Neural progenitor cell (in vitro differentiated cells): ENCODE measurements around the gene PCNX4. TPM values are rescaled to one million over a fixed set of nuclear protein-coding genes. Genes with fewer than 3 reads are reported as not detected.
A peak's percentile ranks its signal among the peaks of the same experiment; 100 is the strongest.

Source experiments
- DNase-seq: peaks from one replicate; pipeline ENCODE4 v3.0.0-alpha.2; 2016; ENCODE audit warnings: low spot score
- H2AFZ ChIP-seq: fragments of 200-600 bp; sonication (generic); replicated peaks from 2 replicates; pipeline ENCODE4 v1.6.1; 2016; ENCODE audit warnings: antibody characterized with exemption
- H3F3A ChIP-seq: fragments of 200-600 bp; sonication (generic); 2 replicates; pipeline ENCODE4 v1.6.1; 2016; ENCODE audit warnings: antibody characterized with exemption, low read depth
- H3K27ac ChIP-seq: fragments of 200-600 bp; sonication (generic); 2 replicates; pipeline ENCODE4 v1.5.1; 2016; ENCODE audit warnings: mild to moderate bottlenecking
- H3K27me3 ChIP-seq: fragments of 200-600 bp; sonication (generic); 2 replicates; pipeline ENCODE4 v1.6.1; 2016; ENCODE audit warnings: mild to moderate bottlenecking, moderate library complexity
- H3K36me3 ChIP-seq: fragments of 200-600 bp; sonication (generic); 2 replicates; pipeline ENCODE4 v1.5.1; 2016
- H3K4me1 ChIP-seq: fragments of 200-600 bp; sonication (generic); 2 replicates; pipeline ENCODE4 v1.6.1; 2016; ENCODE audit warnings: mixed run types
- H3K4me2 ChIP-seq: fragments of 200-600 bp; sonication (generic); 2 replicates; pipeline ENCODE4 v1.6.1; 2016
- H3K4me3 ChIP-seq: fragments of 200-600 bp; sonication (generic); 2 replicates; pipeline ENCODE4 v1.5.1; 2016
- H3K79me2 ChIP-seq: fragments of 200-600 bp; sonication (generic); 2 replicates; pipeline ENCODE4 v1.6.1; 2016; ENCODE audit warnings: low read depth
- H3K9ac ChIP-seq: fragments of 200-600 bp; sonication (generic); 2 replicates; pipeline ENCODE4 v1.6.1; 2016
- H3K9me3 ChIP-seq: fragments of 200-600 bp; sonication (generic); 2 replicates; pipeline ENCODE4 v1.5.1; 2016; ENCODE audit warnings: low read depth
- H4K20me1 ChIP-seq: fragments of 200-600 bp; sonication (generic); 2 replicates; pipeline ENCODE4 v1.6.1; 2016; ENCODE audit warnings: low read depth
- H3K27ac Mint-ChIP-seq: 3 replicates; pipeline ENCODE4 v1.8.0; 2021; ENCODE audit warnings: mixed read lengths
- H3K27me3 Mint-ChIP-seq: 2 replicates; pipeline ENCODE4 v1.8.0; 2022; ENCODE audit warnings: low read depth, mild to moderate bottlenecking, inconsistent platforms, moderate library complexity, mixed read lengths; ENCODE audit not compliant: insufficient read depth
- H3K36me3 Mint-ChIP-seq: 3 replicates; pipeline ENCODE4 v1.8.0; 2021; ENCODE audit warnings: mixed read lengths
- H3K4me1 Mint-ChIP-seq: 3 replicates; pipeline ENCODE4 v1.8.0; 2021; ENCODE audit warnings: mixed read lengths
- H3K4me3 Mint-ChIP-seq: 3 replicates; pipeline ENCODE4 v1.8.0; 2021; ENCODE audit warnings: mild to moderate bottlenecking, moderate library complexity, mixed read lengths
- H3K9me3 Mint-ChIP-seq: 3 replicates; pipeline ENCODE4 v1.8.0; 2020; ENCODE audit warnings: mixed read lengths
- CTCF ChIP-seq: fragments of 200-600 bp; sonication (generic); IDR thresholded peaks from 2 replicates; pipeline ENCODE4 v1.5.1; 2017; ENCODE audit warnings: antibody characterized with exemption, mild to moderate bottlenecking
- EZH2 ChIP-seq: fragments of 200-600 bp; sonication (generic); IDR thresholded peaks from 2 replicates; pipeline ENCODE4 v1.6.1; 2017; ENCODE audit warnings: antibody characterized with exemption, mild to moderate bottlenecking, moderate library complexity
- EZH2phosphoT487 ChIP-seq: fragments of 200-600 bp; sonication (generic); IDR thresholded peaks from 2 replicates; pipeline ENCODE4 v1.6.1; 2017; ENCODE audit warnings: antibody characterized with exemption
- total RNA-seq: library from RNA; depleted of rRNA; stranded (reverse); fragments of >200 nt; gene quantifications from 2 replicates; pipeline ENCODE4 v1.2.3, GENCODE V29; 2015; ENCODE audit warnings: low replicate concordance

PCNX4 gene
- total RNA-seq, 1 donor from 2014 or later = 172 TPM

- no peaks in the 10 kb centered on the region for H3K9me3 ChIP-seq
- H3K9ac ChIP-seq = no peak overlapping the region
- peaks cover 3% of the 10 kb centered on the region for H3K4me1 Mint-ChIP-seq
- H3K36me3 Mint-ChIP-seq = no peaks in the 10 kb centered on the region
- H3K4me1 ChIP-seq = no peaks in the 10 kb centered on the region
- H2AFZ ChIP-seq = no peak overlapping the region
- H3K79me2 ChIP-seq = no peaks in the 10 kb centered on the region
- DNase-seq = no peak
- no peak overlapping the region for H3K4me3 Mint-ChIP-seq
- H3K36me3 ChIP-seq = no peaks in the 10 kb centered on the region
- H3K4me2 ChIP-seq = no peak overlapping the region
- no peaks in the 10 kb centered on the region for H3K9me3 Mint-ChIP-seq
- H3K27me3 ChIP-seq = no peaks in the 10 kb centered on the region
- H3K27me3 Mint-ChIP-seq = peaks cover 2% of the 10 kb centered on the region
- H3F3A ChIP-seq = no peaks in the 10 kb centered on the region
- H3K4me3 ChIP-seq = no peak overlapping the region
- H3K27ac Mint-ChIP-seq = no peak overlapping the region
- no peaks in the 10 kb centered on the region for H4K20me1 ChIP-seq
- H3K27ac ChIP-seq = no peak overlapping the region
- no peak for TF ChIP-seq CTCF
- no peak for TF ChIP-seq EZH2
- TF ChIP-seq EZH2phosphoT487 = no peak
These were observed 97.0 kb downstream of the PCNX4 start for GRCh38 chr14:60188696-60189095.

GRCh38 chr14:60189923-60190840 is 98.5 kb downstream of the PCNX4 start:
- TF ChIP-seq EZH2phosphoT487 (no peak), EZH2 (no peak), CTCF (no peak)
- Mint-ChIP-seq H3K27me3 (peaks cover 2% of the 10 kb centered on the region), H3K27ac (no peak overlapping the region), H3K4me1 (no peaks in the 10 kb centered on the region), H3K36me3 (no peaks in the 10 kb centered on the region), H3K4me3 (no peak overlapping the region), H3K9me3 (no peaks in the 10 kb centered on the region)
- H3K27ac ChIP-seq = no peak overlapping the region
- H3K36me3 ChIP-seq = no peaks in the 10 kb centered on the region
- H3F3A ChIP-seq = no peaks in the 10 kb centered on the region
- no peak overlapping the region for H3K4me2 ChIP-seq
- no peaks in the 10 kb centered on the region for H3K4me1 ChIP-seq
- no peaks in the 10 kb centered on the region for H3K27me3 ChIP-seq
- no peaks in the 10 kb centered on the region for H3K79me2 ChIP-seq
- H3K4me3 ChIP-seq = no peak overlapping the region
- no peak overlapping the region for H2AFZ ChIP-seq
- no peak overlapping the region for H3K9ac ChIP-seq
- H4K20me1 ChIP-seq = no peaks in the 10 kb centered on the region
- H3K9me3 ChIP-seq = no peaks in the 10 kb centered on the region
- no peak for DNase-seq

- Histone ChIP-seq H3K36me3 (no peaks in the 10 kb centered on the region), H3K27ac (no peak overlapping the region), H4K20me1 (no peaks in the 10 kb centered on the region), H3K4me3 (no peak overlapping the region), H3K4me2 (no peak overlapping the region), H3K9ac (no peak overlapping the region), H3K27me3 (no peaks in the 10 kb centered on the region), H3K4me1 (no peaks in the 10 kb centered on the region), H3F3A (no peaks in the 10 kb centered on the region), H2AFZ (peak overlapping the region; percentile 1), H3K79me2 (no peaks in the 10 kb centered on the region), H3K9me3 (no peaks in the 10 kb centered on the region)
- TF ChIP-seq EZH2phosphoT487 (no peak), EZH2 (no peak), CTCF (peak; percentile 28)
- DNase-seq = peak; percentile 14
- Mint-ChIP-seq H3K27me3 (peaks cover 4% of the 10 kb centered on the region), H3K4me3 (no peak overlapping the region), H3K9me3 (peaks cover 19% of the 10 kb centered on the region), H3K4me1 (no peaks in the 10 kb centered on the region), H3K27ac (no peak overlapping the region), H3K36me3 (no peaks in the 10 kb centered on the region)
These were observed 103.6 kb downstream of the PCNX4 start for GRCh38 chr14:60195179-60195810.
